Tibial artery (tissue), 4 donors: Measurements from ENCODE around the gene ZDHHC18.
A peak's percentile ranks its signal among the peaks of the same experiment; 100 is the strongest.

Experiments
- DNase-seq, 2 donors: peaks; one replicate each; pipeline ENCODE4 v3.0.0-alpha.2; 2019
- H3K27ac ChIP-seq, 2 donors: fragments of 200-600 bp; sonication (generic) in 1 of 2; 1 replicate in 1 of 2; 2 replicates in 1 of 2; pipeline ENCODE4 v1.5.1; 2018 to 2019; ENCODE audit warnings: mild to moderate bottlenecking in 1 of 2
- H3K27me3 ChIP-seq, 2 donors: fragments of 200-600 bp; sonication (generic) in 1 of 2; one replicate each; pipeline versions ENCODE4 v1.5.1 to v1.6.0; 2016 to 2019
- H3K36me3 ChIP-seq, 3 donors: fragments of 200-600 bp; sonication (generic) in 2 of 3; one replicate each; pipeline ENCODE4 v1.5.1; 2016 to 2019; ENCODE audit warnings: mild to moderate bottlenecking in 2 of 3
- H3K4me1 ChIP-seq, 4 donors: fragments of 200-600 bp; sonication (generic) in 2 of 4; 1 replicate in 3 of 4; 2 replicates in 1 of 4; pipeline ENCODE4 v1.5.1; 2016 to 2019
- H3K4me3 ChIP-seq, 2 donors: fragments of 200-600 bp; sonication (generic) in 1 of 2; 1 replicate in 1 of 2; 2 replicates in 1 of 2; pipeline ENCODE4 v1.5.1; 2018 to 2019; ENCODE audit warnings: mild to moderate bottlenecking in 2 of 2
- H3K9me3 ChIP-seq, 3 donors: fragments of 200-600 bp; sonication (generic) in 1 of 3; one replicate each; pipeline ENCODE4 v1.5.1; 2016 to 2019
- intact Hi-C: fragments of 100-400 bp; cut with DNase I; formaldehyde crosslinking; loops from one replicate; pipeline ENCODE4 v1.15.0; 2023; ENCODE audit warnings: low total_unique reads
- TF ChIP-seq, protein P1 (sequence below), 2 experiments: fragments of 200-600 bp in 1 of 2; fragments of 450-650 bp in 1 of 2; IDR thresholded peaks; one replicate each; pipeline ENCODE4 v1.5.1; 2017 to 2019; ENCODE audit warnings: antibody characterized with exemption in 2 of 2, mild to moderate bottlenecking in 1 of 2, moderate library complexity in 1 of 2

The ZDHHC18 gene

DNA sequence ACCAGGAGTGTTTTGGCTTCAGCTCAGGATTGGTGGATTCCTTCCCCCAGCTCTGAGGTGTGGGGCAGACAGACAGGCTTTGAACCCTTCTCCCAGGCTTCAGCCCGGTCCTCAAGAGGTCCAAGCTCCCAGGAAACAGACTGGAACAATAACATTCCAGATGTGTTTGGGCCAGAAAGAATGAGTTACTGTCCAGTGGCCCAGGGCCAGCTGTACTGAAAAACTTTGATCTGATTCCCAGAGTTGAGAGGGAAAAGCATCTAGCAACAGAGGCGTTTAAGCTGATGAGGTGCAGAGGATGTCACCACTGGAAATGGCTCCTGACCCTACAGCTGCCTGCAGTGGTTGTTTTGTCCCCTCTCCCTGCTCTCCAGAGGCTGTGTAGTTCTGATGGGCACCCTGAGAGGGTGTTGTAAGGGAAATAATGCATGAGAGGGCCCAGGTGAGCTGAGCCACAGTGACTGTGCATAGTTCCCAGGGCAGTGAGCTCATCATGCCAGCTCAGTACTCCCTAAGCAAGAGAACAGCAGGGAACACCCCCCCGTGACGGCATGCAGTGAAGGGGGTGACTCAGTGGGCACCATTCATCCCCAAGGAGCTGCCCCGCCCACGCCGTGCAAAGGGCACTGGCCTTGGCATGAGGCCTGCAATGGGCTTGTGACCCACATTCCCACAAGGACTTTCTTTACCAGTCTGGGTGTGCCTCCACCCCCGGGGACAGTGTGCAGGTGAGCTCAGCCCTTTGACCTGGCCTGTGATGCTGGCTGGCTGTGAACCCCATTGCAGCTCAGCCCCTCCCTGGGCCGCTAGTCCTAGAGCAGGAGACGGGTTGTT lies 22.7 kb downstream of the ZDHHC18 start:
- intact Hi-C loops = no loop called here
- no peak overlapping the region for H3K4me3 ChIP-seq
- peak overlapping the region in 1 of 2 donors; percentile 48 for H3K27ac ChIP-seq
- peaks cover 0 to 12% (median 9%) of the 10 kb centered on the region in 4 donors for H3K4me1 ChIP-seq
- peaks cover 42 to 79% (median 71%) of the 10 kb centered on the region in 3 donors for H3K36me3 ChIP-seq
- H3K9me3 ChIP-seq = no peaks in the 10 kb centered on the region
- H3K27me3 ChIP-seq = no peaks in the 10 kb centered on the region
- peak in 1 of 2 donors; percentile 76 for DNase-seq
- TF ChIP-seq, protein P1, sequence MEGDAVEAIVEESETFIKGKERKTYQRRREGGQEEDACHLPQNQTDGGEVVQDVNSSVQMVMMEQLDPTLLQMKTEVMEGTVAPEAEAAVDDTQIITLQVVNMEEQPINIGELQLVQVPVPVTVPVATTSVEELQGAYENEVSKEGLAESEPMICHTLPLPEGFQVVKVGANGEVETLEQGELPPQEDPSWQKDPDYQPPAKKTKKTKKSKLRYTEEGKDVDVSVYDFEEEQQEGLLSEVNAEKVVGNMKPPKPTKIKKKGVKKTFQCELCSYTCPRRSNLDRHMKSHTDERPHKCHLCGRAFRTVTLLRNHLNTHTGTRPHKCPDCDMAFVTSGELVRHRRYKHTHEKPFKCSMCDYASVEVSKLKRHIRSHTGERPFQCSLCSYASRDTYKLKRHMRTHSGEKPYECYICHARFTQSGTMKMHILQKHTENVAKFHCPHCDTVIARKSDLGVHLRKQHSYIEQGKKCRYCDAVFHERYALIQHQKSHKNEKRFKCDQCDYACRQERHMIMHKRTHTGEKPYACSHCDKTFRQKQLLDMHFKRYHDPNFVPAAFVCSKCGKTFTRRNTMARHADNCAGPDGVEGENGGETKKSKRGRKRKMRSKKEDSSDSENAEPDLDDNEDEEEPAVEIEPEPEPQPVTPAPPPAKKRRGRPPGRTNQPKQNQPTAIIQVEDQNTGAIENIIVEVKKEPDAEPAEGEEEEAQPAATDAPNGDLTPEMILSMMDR (IDR thresholded peaks at IDR 0.05) = no peak

- DNase-seq = no peak
- Histone ChIP-seq H3K9me3 (no peaks in the 10 kb centered on the region), H3K36me3 (peaks cover 57 to 96% (median 87%) of the 10 kb centered on the region in 3 donors), H3K27me3 (no peaks in the 10 kb centered on the region), H3K27ac (no peak overlapping the region), H3K4me1 (peaks cover 0 to 12% (median 9%) of the 10 kb centered on the region in 4 donors), H3K4me3 (no peak overlapping the region)
- TF ChIP-seq, protein P1 (IDR thresholded peaks at IDR 0.05) = no peak
- intact Hi-C loops = no loop called here
Observed at GRCh38 chr1:26851106-26851684, 24.7 kb downstream of the ZDHHC18 start.

DNA sequence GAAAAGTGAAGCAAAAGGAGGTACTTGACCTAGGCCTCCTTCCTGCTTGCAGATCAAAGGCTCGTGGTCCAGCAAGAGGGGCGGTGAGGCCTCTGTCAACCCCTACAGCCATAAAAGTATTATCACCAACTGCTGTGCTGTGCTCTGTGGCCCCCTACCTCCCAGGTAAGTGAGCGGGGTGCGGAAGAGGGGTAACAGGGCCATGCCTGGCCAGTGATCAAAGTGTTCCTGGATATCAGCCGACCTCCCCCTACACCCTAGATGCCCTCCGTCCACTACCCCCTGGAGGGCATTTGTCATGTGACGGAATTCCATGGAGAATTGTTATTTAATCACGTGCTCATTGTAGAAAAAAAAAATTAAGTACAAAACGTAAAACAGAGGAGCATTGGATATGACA lies 26.2 kb downstream of the ZDHHC18 start:
- Histone ChIP-seq H3K9me3 (no peaks in the 10 kb centered on the region), H3K36me3 (peaks cover 61 to 100% (median 84%) of the 10 kb centered on the region in 3 donors)
- intact Hi-C loops = loop anchor here (2.0 kb wide), 1 partner anchor 26 kb away; no protein-coding TSS in a partner anchor

GRCh38 chr1:26853156-26853555 lies 26.7 kb downstream of the ZDHHC18 start:
- TF ChIP-seq, protein P1 (IDR thresholded peaks at IDR 0.05) = peak; percentile 81 to 91
- Histone ChIP-seq H3K27ac (no peak overlapping the region), H3K36me3 (peaks cover 61 to 100% (median 81%) of the 10 kb centered on the region in 3 donors), H3K9me3 (no peaks in the 10 kb centered on the region), H3K4me3 (no peak overlapping the region), H3K27me3 (no peaks in the 10 kb centered on the region), H3K4me1 (peaks cover 0 to 12% (median 9%) of the 10 kb centered on the region in 4 donors)
- peak; percentile 91 to 93 for DNase-seq
- intact Hi-C loops = loop anchor here (2.0 kb wide), 1 partner anchor 26 kb away; no protein-coding TSS in a partner anchor

More for the DNA sequence above, 26.2 kb downstream of the ZDHHC18 start:
- no peaks in the 10 kb centered on the region for H3K27me3 ChIP-seq
- no peak overlapping the region for H3K27ac ChIP-seq
- H3K4me1 ChIP-seq = peaks cover 0 to 12% (median 9%) of the 10 kb centered on the region in 4 donors
- no peak overlapping the region for H3K4me3 ChIP-seq
- DNase-seq = no peak
- TF ChIP-seq, protein P1 (IDR thresholded peaks at IDR 0.05) = no peak

GRCh38 chr1:26853600-26853999 lies 27.1 kb downstream of the ZDHHC18 start:
- intact Hi-C loops = loop anchor here (2.0 kb wide), 1 partner anchor 25 kb away; no protein-coding TSS in a partner anchor
- DNase-seq = no peak
- H3K4me3 ChIP-seq = no peak overlapping the region
- no peak overlapping the region for H3K27ac ChIP-seq
- TF ChIP-seq, protein P1 (IDR thresholded peaks at IDR 0.05) = no peak
- H3K9me3 ChIP-seq = no peaks in the 10 kb centered on the region
- H3K36me3 ChIP-seq = peaks cover 58 to 98% (median 78%) of the 10 kb centered on the region in 3 donors
- H3K4me1 ChIP-seq = peaks cover 0 to 10% (median 9%) of the 10 kb centered on the region in 4 donors
- H3K27me3 ChIP-seq = no peaks in the 10 kb centered on the region
